GM04504 (cell line): ENCODE measurements around the gene CACNA1S.

Experiments
- DNase-seq: peaks from one replicate; pipeline ENCODE4 v3.0.0-alpha.2; 2012; ENCODE audit warnings: low read depth

CACNA1S gene

GRCh38 chr1:201140235-201140940 lies 28.2 kb upstream of the CACNA1S start:
- no peak for DNase-seq

GRCh38 chr1:201139756-201140155 lies 27.5 kb upstream of the CACNA1S start:
- DNase-seq = no peak

DNA sequence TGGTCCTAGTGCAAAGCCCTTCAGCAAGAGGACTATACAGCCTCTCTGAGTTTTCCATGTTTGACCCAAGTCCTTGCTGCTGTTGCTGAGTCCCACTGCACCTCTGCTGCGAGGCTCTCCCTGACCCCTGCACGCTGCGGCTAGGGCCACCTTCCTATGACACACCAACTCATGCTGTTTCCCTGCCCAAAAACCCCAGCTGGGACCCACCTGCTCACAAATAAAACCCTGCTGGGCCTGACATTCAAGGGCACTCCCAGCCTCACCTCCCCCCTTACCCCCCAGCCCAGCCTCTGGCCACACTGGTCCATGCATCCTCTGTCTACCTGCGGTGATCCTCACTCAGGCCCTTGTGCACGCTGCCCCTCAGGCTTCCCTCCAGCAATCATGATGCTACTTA lies 27.1 kb upstream of the CACNA1S start:
- DNase-seq = no peak

GRCh38 chr1:201138311-201138840 lies 26.1 kb upstream of the CACNA1S start:
- no peak for DNase-seq

- DNase-seq = peak; percentile 87
Observed at GRCh38 chr1:201137579-201138310, 25.5 kb upstream of the CACNA1S start.

DNA sequence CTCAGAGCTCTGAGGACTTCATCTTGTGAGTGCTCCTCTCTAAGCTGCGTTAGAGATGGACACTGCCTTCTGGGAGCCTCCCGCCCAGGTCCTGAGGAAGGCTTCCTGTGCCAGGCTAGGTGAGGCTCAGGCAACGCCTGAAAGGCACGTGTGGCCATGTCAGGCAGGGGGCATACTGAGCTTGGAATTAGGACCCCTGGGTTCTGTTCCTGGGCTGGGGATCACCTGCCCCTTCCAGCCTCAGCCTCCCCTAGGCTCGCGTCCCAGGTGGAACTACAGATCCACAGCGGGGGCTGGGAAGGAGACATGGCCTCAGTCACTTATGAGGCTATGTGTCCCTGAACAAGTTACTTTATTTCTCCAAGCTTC lies 24.8 kb upstream of the CACNA1S start:
- DNase-seq = no peak

- DNase-seq = no peak
Observed at GRCh38 chr1:201136355-201137023, 24.3 kb upstream of the CACNA1S start.

DNA sequence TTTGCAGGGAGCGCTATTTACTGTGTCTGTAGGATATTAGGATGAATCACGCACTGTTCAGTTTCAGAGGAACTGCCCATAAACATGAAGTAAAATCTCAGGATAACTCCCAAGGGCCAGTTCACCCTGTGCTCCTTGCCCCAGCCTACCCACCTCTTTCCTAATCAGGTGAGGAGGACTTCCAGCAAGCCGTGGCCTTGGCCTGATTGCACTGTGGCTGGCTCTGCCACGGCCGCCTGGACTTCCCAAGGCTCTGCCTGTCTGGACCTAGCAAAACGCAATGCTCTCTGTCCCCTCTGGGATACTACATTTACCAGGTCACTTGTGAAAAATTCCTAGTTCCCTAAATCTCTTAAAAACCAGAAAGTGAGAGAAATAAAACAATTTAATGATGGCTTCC lies 22.2 kb upstream of the CACNA1S start:
- DNase-seq = no peak

DNA sequence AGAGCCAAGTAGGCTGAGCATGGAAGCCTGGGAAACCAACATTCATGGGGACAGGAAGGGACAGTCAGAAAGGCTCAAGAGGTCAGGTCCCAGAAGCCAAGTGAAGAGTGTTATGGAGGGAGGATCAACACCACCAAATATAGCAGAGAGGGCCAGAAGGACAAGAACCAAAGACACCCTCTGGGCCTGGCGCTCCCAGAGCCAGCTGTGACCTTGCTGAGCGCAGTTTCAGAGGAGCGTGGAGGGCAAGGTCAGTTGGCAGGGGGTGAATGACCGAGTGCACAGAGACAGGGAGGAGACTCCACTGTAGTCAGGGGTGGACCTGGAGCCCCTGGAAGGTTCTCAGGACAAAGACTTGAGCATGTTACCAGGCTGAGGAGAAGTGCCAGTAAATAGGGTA lies 19.2 kb upstream of the CACNA1S start:
- DNase-seq = no peak

DNA sequence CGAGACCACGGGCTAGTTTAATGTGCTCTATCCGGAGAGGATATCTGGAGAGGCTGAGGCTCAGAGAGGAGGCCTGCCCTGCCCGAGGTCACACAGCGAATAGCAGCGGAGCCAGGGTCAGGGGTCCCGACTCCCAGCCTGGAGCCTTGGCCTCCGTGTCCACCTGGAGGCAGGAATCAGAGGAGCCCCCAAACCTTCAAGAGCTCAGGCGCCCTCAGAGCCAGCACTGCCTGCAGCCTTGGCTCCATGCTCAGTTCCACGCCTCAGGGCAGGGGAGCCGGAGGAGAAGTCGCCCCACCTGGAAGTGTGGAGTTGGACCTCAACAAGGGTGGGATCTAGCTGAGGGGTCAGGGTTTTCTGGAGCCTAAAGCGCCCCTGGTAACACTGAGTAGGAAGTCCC lies 16.7 kb upstream of the CACNA1S start:
- no peak for DNase-seq

- DNase-seq = no peak
Observed at GRCh38 chr1:201128476-201128875, 16.2 kb upstream of the CACNA1S start.

DNA sequence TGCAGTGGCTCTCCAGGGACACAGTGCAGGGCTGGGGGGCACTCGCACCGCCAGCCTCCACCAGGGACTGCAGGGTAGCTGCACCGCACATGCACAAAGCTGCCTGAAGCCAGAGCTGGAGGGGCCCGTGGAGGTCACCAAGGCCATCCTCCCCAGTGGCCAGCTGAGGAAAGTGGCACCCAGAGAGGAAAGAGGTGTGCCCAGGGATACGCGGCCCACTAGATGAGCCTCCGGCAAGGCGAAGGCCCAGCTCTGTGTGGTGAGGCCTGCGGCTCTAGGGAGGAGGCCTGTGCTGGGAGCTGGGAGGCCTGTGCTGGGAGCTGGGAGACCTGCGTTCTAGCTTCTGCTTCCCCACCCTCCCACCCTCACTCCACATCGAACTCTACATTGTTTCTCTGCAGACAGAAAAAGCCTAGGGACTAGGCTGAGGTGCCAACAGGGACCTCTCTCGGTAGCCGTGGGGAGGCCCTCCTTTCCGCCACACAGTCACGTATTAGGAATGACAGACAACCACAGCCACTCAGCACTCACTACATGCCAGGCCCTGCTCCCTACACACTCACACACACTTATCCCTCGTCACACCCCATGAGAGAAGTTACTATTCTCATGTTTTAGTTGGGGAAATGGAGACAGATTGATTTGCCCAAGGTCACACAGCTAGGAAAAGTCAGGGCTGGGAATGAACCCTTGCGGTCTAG lies 15.7 kb upstream of the CACNA1S start:
- no peak for DNase-seq

DNA sequence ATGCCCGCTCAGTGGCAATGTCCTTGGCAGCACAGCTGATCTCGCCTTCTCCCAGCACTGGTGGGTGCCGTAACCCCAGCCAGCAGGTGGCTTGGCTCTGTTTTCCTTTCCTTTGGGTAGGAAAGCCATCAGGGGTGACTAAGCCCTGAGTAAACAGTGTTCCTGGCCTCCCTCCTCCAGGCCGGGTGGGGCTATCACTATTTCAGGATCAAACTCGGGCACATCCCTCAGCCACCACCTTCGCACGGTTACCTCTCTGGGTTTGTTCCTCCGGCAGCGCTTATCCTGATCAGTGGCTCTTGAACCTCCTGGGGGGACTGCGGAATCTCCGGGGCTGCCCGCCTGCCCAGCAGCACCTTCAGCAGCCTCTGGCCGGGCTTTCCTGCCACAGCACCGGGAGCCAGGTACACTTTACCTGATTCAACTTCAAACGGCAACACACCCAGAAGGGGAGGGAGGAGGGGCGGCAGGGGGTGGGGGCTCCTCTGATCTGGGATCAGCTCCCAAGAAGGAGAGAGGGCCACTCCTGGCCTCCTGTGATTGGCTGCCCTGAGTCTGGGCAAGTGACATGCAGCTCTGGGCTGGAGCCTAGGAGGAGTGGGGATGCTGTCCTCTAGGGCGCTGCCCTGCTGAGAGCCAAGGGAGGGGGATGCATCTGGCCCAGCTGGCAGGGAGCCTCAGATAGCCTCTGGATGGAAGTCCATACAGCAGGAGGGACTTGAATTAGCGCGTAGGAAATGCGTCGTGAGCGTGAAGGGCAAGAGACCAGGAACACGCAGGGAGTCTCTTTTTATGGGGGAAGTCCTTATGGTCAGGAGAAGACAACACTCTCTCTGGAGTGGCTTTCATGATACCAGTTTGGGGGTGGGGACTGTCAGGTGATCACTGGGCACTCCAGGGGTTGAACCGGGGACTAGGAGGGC lies 14.9 kb upstream of the CACNA1S start, which contains the start of gene ASCL5:
TSS of gene ASCL5 (minus strand) at position 353 of the 923 bp plus-strand sequence. CDS start 11,812 bp downstream, outside the sequence.
- DNase-seq = no peak

- DNase-seq = no peak
Observed at GRCh38 chr1:201126463-201126831, 14.2 kb upstream of the CACNA1S start.

GRCh38 chr1:201125800-201126199 lies 13.6 kb upstream of the CACNA1S start:
- no peak for DNase-seq

DNA sequence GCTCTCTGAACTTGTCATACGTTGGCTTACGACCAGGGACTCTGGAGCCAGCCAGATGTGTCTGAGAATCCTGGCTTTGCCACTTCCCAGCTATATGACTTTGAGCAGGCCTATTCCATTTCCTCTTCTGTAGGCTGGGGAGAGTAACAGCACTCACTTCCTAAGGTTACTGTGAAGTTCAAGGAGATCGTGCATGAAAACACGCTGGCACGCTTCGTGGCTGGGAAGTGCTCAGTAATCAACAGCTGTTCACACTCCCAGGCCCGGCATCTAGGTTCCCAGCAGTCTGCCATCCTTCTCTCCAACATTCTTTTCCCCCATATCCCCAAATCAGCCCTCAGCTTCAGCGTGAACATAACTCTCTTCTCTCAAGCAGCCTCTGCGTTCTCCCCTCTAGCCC lies 12.8 kb upstream of the CACNA1S start:
- DNase-seq = no peak

DNA sequence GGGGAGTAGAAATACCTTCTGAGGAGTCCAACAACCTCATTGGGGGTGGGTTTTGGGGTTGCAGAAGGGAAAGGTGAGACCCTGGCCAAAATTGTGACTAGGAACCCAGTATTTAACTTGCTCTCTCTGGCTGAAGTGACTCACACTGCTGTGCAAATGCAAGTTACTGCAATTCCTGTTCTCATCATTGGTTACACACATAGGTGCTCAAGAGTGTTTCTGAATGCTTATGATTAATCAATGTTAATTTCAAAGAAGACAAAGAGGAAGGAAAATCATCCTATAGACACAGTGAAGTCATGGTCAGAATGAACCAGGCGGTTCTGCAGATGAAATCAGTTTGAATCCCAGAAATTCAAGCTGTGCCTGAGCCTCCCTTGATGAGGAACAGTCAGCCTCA lies 11.6 kb upstream of the CACNA1S start:
- DNase-seq = no peak

GRCh38 chr1:201122321-201122957 lies 10.2 kb upstream of the CACNA1S start:
- no peak for DNase-seq

GRCh38 chr1:201119206-201120197 lies 7.3 kb upstream of the CACNA1S start:
- DNase-seq = no peak
